Hematopoietic multipotent progenitor cell treated with erythropoietin and hydrocortisone succinate and interleukin-3 and kit ligand, for 6 days (in vitro differentiated cells): ENCODE measurements around the gene MYO3B.
"Not testable (repeated sequence)": the region's sequence is repeated elsewhere in the genome, so short reads cannot be mapped to it uniquely, and the experiment has no call there.

Experiments
- DNase-seq: peaks from one replicate; pipeline ENCODE4 v3.0.0-alpha.2; 2015

The MYO3B gene

GRCh38 chr2:170163411-170164065, 14.4 kb upstream of the MYO3B start:
- no peak for DNase-seq

GRCh38 chr2:170165129-170165528, 12.8 kb upstream of the MYO3B start:
- DNase-seq, result no peak

GRCh38 chr2:170166735-170167134, 11.2 kb upstream of the MYO3B start:
- no peak for DNase-seq

GRCh38 chr2:170170281-170171040, 7.5 kb upstream of the MYO3B start:
- no peak for DNase-seq

GRCh38 chr2:170176212-170176611, 1.7 kb upstream of the MYO3B start:
- peak; percentile 13 for DNase-seq

GRCh38 chr2:170180031-170180566, 2.2 kb downstream of the MYO3B start:
- no peak for DNase-seq

GRCh38 chr2:170181602-170182001, 3.7 kb downstream of the MYO3B start:
- no peak for DNase-seq

GRCh38 chr2:170185319-170185718, 7.4 kb downstream of the MYO3B start:
- no peak for DNase-seq

- DNase-seq, result no peak
These were observed 11.8 kb downstream of the MYO3B start for GRCh38 chr2:170189757-170190156.

GRCh38 chr2:170190172-170190571, 12.2 kb downstream of the MYO3B start:
- DNase-seq, result no peak

- DNase-seq, result no peak
These were observed 13.4 kb downstream of the MYO3B start for GRCh38 chr2:170191166-170191866.

GRCh38 chr2:170196963-170197362, 19.0 kb downstream of the MYO3B start:
- no peak for DNase-seq

GRCh38 chr2:170201275-170201674, 23.3 kb downstream of the MYO3B start:
- no peak for DNase-seq

- no peak for DNase-seq
These were observed 23.9 kb downstream of the MYO3B start for GRCh38 chr2:170201734-170202393.

GRCh38 chr2:170202437-170202836, 24.5 kb downstream of the MYO3B start:
- DNase-seq, result no peak

GRCh38 chr2:170204298-170204951, 26.5 kb downstream of the MYO3B start:
- DNase-seq, result no peak

GRCh38 chr2:170206246-170206645, 28.3 kb downstream of the MYO3B start:
- no peak for DNase-seq

- peak; percentile 49 for DNase-seq
These were observed 29.0 kb downstream of the MYO3B start for GRCh38 chr2:170206805-170207407.

GRCh38 chr2:170207901-170208300, 30.0 kb downstream of the MYO3B start:
- DNase-seq, result no peak

- no peak for DNase-seq
These were observed 31.0 kb downstream of the MYO3B start for GRCh38 chr2:170208967-170209366.

GRCh38 chr2:170212625-170213280, 34.8 kb downstream of the MYO3B start:
- DNase-seq, result peak; percentile 20

- not testable (repeated sequence) for DNase-seq
These were observed 35.3 kb downstream of the MYO3B start for GRCh38 chr2:170213281-170213625.
